ENCODE results near the gene BTD. TPM values are rescaled to one million over a fixed set of nuclear protein-coding genes. Genes with fewer than 3 reads are reported as not detected.
"Not testable (repeated sequence)": the region's sequence is repeated elsewhere in the genome, so short reads cannot be mapped to it uniquely, and the experiment has no call there.

BTD gene
- total RNA-seq, 1 donor from 2014 or later = 11.7 TPM

DNA sequence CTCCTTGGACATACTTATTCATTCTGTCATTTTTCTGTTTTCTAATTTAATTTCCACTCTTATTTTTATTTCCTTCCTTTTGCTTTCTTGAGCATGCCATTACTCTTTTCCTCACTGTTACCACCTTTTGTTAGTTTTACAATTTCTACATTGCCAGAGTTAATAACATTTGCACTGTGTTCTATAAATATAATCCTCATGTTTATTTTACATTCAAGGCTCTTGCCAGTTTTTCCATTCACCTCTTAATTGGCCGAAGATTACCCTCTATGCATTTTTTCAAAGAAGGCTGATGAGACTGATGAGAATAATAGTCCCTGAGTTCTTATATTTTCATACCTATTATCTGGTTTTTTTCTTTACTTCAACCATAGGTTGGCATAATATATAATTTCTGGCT lies 10.5 kb downstream of the BTD start:
- no peak for DNase-seq (ENCODE audit: low spot score)
- no peaks in the 10 kb centered on the region for H3K27me3 ChIP-seq
- Mint-ChIP-seq H3K4me1 (no peaks in the 10 kb centered on the region), H3K36me3 (no peaks in the 10 kb centered on the region), H3K4me3 (no peak overlapping the region), H3K27me3 (ENCODE audit: insufficient read depth, low read depth) (no peaks in the 10 kb centered on the region), H3K27ac (no peak overlapping the region), H3K9me3 (no peaks in the 10 kb centered on the region)
- H3K36me3 ChIP-seq = no peaks in the 10 kb centered on the region
- H3K9ac ChIP-seq = no peak overlapping the region
- H3K79me2 ChIP-seq (ENCODE audit: low read depth) = no peaks in the 10 kb centered on the region
- no peaks in the 10 kb centered on the region for H3K9me3 ChIP-seq (ENCODE audit: low read depth)
- no peak overlapping the region for H2AFZ ChIP-seq (replicated peaks)
- H3F3A ChIP-seq (ENCODE audit: low read depth) = no peaks in the 10 kb centered on the region
- no peak overlapping the region for H3K27ac ChIP-seq
- no peak overlapping the region for H3K4me2 ChIP-seq
- no peak overlapping the region for H3K4me3 ChIP-seq
- H4K20me1 ChIP-seq (ENCODE audit: low read depth) = no peaks in the 10 kb centered on the region
- no peaks in the 10 kb centered on the region for H3K4me1 ChIP-seq
- TF ChIP-seq EZH2 (IDR thresholded peaks at IDR 0.05) (no peak), EZH2phosphoT487 (IDR thresholded peaks at IDR 0.05) (no peak)
- TF ChIP-seq, protein P1, sequence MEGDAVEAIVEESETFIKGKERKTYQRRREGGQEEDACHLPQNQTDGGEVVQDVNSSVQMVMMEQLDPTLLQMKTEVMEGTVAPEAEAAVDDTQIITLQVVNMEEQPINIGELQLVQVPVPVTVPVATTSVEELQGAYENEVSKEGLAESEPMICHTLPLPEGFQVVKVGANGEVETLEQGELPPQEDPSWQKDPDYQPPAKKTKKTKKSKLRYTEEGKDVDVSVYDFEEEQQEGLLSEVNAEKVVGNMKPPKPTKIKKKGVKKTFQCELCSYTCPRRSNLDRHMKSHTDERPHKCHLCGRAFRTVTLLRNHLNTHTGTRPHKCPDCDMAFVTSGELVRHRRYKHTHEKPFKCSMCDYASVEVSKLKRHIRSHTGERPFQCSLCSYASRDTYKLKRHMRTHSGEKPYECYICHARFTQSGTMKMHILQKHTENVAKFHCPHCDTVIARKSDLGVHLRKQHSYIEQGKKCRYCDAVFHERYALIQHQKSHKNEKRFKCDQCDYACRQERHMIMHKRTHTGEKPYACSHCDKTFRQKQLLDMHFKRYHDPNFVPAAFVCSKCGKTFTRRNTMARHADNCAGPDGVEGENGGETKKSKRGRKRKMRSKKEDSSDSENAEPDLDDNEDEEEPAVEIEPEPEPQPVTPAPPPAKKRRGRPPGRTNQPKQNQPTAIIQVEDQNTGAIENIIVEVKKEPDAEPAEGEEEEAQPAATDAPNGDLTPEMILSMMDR (IDR thresholded peaks at IDR 0.05) = no peak

DNA sequence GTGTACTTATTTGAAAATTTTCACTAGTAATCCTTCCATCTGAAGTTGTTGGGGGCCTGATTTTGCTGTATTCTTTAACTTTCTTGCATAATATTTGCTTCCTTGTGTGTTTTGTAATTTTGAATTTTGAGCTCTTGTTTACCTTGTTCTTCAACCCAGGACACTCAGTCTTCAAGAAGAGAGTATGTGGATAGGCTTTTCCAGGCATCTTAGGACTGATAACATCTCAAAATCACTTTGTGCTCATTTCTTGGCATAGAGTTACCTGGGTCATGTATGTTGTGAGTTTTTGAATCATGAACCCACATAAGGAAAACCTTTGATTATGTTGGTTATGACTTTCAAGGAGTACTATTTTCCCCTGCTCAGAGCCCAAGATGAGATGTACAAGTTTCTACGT lies 13.4 kb downstream of the BTD start:
- Histone ChIP-seq H3K9me3 (ENCODE audit: low read depth) (peaks cover 6% of the 10 kb centered on the region), H2AFZ (replicated peaks) (no peak overlapping the region), H3K9ac (no peak overlapping the region), H3K4me2 (no peak overlapping the region), H3K27me3 (no peaks in the 10 kb centered on the region), H3K4me3 (no peak overlapping the region), H3F3A (ENCODE audit: low read depth) (no peaks in the 10 kb centered on the region), H3K79me2 (ENCODE audit: low read depth) (no peaks in the 10 kb centered on the region), H3K27ac (no peak overlapping the region), H3K4me1 (no peaks in the 10 kb centered on the region), H3K36me3 (no peaks in the 10 kb centered on the region), H4K20me1 (ENCODE audit: low read depth) (no peaks in the 10 kb centered on the region)
- peaks cover 6% of the 10 kb centered on the region for H3K36me3 Mint-ChIP-seq
- no peak overlapping the region for H3K4me3 Mint-ChIP-seq
- no peaks in the 10 kb centered on the region for H3K4me1 Mint-ChIP-seq
- H3K9me3 Mint-ChIP-seq = peaks cover 6% of the 10 kb centered on the region
- no peaks in the 10 kb centered on the region for H3K27me3 Mint-ChIP-seq (ENCODE audit: insufficient read depth, low read depth)
- no peak for TF ChIP-seq EZH2 (IDR thresholded peaks at IDR 0.05)
- TF ChIP-seq EZH2phosphoT487 (IDR thresholded peaks at IDR 0.05) = no peak
- TF ChIP-seq, protein P1 (IDR thresholded peaks at IDR 0.05) = no peak
- no peak for DNase-seq (ENCODE audit: low spot score)
- H3K27ac Mint-ChIP-seq = no peak overlapping the region

DNA sequence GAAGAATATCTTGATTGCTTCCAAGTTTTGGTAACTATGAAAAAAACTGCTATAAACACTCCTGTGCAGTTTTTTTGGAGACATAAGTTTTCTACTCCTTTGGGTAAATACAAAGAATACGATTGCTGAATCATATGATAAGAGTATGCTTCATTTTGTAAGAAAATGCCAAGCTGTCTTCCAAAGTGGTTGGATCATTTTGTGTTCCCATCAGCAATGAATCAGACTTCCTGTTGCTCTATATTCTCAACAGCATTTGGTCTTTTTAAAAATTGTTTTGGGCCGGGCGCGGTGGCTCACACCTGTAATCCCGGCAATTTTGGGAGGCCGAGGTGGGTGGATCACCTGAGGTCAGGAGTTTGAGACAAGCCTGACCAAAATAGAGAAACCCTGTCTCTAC lies 14.5 kb downstream of the BTD start:
- no peaks in the 10 kb centered on the region for H3K79me2 ChIP-seq (ENCODE audit: low read depth)
- no peak overlapping the region for H3K9ac ChIP-seq
- DNase-seq (ENCODE audit: low spot score) = no peak
- Mint-ChIP-seq H3K36me3 (peaks cover 9% of the 10 kb centered on the region), H3K27me3 (ENCODE audit: insufficient read depth, low read depth) (no peaks in the 10 kb centered on the region), H3K4me3 (no peak overlapping the region), H3K4me1 (no peaks in the 10 kb centered on the region), H3K27ac (no peak overlapping the region), H3K9me3 (peaks cover 14% of the 10 kb centered on the region)
- H4K20me1 ChIP-seq (ENCODE audit: low read depth) = no peaks in the 10 kb centered on the region
- H3K4me2 ChIP-seq = no peak overlapping the region
- H3K4me1 ChIP-seq = no peaks in the 10 kb centered on the region
- no peaks in the 10 kb centered on the region for H3K36me3 ChIP-seq
- H3K27ac ChIP-seq = no peak overlapping the region
- TF ChIP-seq, protein P1 (IDR thresholded peaks at IDR 0.05) = no peak
- no peak for TF ChIP-seq EZH2phosphoT487 (IDR thresholded peaks at IDR 0.05)
- TF ChIP-seq EZH2 (IDR thresholded peaks at IDR 0.05) = no peak
- H3K4me3 ChIP-seq = no peak overlapping the region
- H3K27me3 ChIP-seq = no peaks in the 10 kb centered on the region
- H3K9me3 ChIP-seq (ENCODE audit: low read depth) = peaks cover 6% of the 10 kb centered on the region
- no peaks in the 10 kb centered on the region for H3F3A ChIP-seq (ENCODE audit: low read depth)
- H2AFZ ChIP-seq (replicated peaks) = no peak overlapping the region

DNA sequence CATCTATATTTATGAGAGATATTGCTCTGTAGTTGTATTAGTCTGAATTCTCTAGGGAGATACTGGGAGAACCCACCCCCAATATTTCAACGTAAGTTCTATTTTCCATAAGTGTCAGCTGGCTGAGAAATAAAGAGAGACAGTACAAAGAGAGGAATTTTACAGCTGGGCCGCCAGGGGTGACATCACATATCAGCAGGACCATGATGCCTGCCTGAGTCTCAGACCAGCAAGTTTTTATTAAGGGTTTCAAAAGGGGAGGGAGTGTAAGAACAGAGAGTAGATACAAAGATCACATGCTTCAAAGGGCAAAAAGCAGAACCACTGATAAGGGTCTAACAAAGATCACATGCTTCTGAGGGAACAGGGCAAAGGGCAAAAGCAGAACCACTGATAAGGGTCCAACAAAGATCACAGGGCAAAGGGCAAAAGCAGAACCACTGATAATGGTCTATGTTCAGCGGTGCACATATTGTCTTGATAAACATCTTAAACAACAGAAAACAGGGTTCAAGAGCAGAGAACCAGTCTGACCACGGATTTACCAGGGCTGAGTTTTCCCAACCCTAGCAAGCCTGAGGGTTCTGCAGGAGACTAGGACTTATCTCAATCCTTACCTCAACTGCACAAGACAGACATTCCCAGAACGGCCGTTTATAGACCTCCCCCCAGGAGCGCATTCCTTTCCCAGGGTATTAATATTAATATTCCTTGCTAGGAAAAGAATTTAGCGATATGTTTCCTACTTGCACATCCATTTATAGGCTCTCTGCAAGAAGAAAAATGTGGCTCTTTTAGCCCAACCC lies 18.3 kb downstream of the BTD start:
- not testable (repeated sequence) for H3K27me3 Mint-ChIP-seq (ENCODE audit: insufficient read depth, low read depth); H3K9me3 ChIP-seq (ENCODE audit: low read depth); H3K4me3 Mint-ChIP-seq

More for the DNA sequence above, 18.3 kb downstream of the BTD start:
- not testable (repeated sequence) for DNase-seq (ENCODE audit: low spot score); H3K4me2 ChIP-seq; H4K20me1 ChIP-seq (ENCODE audit: low read depth); H3K27ac Mint-ChIP-seq; H3K36me3 ChIP-seq; H3K4me1 ChIP-seq; H3F3A ChIP-seq (ENCODE audit: low read depth); H3K4me3 ChIP-seq; H3K9ac ChIP-seq; H3K27ac ChIP-seq; H3K79me2 ChIP-seq (ENCODE audit: low read depth); H3K4me1 Mint-ChIP-seq; H3K27me3 ChIP-seq; H2AFZ ChIP-seq (replicated peaks); H3K36me3 Mint-ChIP-seq
- H3K9me3 Mint-ChIP-seq = peaks cover 20% of the 10 kb centered on the region

Data from neural progenitor cell (in vitro differentiated cells).